ENCODE results near the gene SEPHS2.

The SEPHS2 gene, protein sequence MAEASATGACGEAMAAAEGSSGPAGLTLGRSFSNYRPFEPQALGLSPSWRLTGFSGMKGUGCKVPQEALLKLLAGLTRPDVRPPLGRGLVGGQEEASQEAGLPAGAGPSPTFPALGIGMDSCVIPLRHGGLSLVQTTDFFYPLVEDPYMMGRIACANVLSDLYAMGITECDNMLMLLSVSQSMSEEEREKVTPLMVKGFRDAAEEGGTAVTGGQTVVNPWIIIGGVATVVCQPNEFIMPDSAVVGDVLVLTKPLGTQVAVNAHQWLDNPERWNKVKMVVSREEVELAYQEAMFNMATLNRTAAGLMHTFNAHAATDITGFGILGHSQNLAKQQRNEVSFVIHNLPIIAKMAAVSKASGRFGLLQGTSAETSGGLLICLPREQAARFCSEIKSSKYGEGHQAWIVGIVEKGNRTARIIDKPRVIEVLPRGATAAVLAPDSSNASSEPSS

DNA sequence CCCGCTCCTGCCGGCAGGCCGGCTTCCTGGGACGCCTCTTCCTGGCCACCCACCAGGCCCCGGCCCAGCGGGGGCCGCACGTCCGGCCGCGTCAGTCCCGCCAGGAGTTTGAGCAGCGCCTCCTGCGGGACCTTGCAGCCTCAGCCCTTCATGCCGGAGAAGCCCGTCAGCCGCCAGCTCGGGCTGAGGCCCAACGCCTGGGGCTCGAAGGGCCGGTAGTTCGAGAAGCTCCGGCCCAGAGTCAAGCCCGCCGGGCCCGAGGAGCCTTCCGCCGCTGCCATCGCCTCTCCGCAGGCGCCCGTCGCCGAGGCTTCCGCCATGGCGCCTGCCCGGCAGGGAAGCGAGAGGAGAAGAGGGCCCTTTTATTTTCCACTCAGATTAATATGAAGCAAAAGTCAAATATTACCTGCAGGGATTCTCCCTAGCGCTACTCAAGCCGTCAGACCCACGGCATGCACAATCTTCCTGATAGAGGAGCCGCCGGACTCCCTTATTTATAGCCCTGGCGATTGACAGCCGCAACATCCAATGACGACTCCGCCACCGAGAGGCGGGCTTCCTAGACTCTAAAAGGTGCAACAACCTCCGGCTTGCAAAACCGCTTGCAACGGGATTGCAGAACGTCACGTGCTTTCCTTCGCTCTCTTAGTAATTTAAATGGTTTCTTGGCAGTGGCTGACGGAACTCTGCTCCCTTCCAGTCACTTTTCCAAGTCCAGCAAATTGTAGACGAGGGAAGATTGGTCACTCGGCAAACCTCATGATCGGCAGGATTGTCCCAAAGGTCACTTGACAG is at the start of gene SEPHS2:
Gene SEPHS2, minus strand, starts transcription at position 467 of the 795 bp plus-strand sequence. Its CDS starts 147 bp downstream, at position 320.
- peaks cover 23% of the 10 kb centered on the region for H3K36me3 ChIP-seq (ENCODE audit: insufficient read depth, low read length)
- ATAC-seq (ENCODE audit: insufficient read depth, low read depth), result peak; percentile 94
- H3K27me3 ChIP-seq (ENCODE audit: insufficient read depth, low read length, poor library complexity), result no peaks in the 10 kb centered on the region
- H4K20me1 ChIP-seq (ENCODE audit: insufficient read depth, low read length), result peaks cover 19% of the 10 kb centered on the region
- peaks cover 26% of the 10 kb centered on the region for H3K79me2 ChIP-seq (ENCODE audit: insufficient read depth, low read length)
- TF ChIP-seq EZH2 (IDR thresholded peaks at IDR 0.05; ENCODE audit: borderline replicate concordance, low read depth, low read length, severe bottlenecking), result no peak
- TF ChIP-seq, protein P1, sequence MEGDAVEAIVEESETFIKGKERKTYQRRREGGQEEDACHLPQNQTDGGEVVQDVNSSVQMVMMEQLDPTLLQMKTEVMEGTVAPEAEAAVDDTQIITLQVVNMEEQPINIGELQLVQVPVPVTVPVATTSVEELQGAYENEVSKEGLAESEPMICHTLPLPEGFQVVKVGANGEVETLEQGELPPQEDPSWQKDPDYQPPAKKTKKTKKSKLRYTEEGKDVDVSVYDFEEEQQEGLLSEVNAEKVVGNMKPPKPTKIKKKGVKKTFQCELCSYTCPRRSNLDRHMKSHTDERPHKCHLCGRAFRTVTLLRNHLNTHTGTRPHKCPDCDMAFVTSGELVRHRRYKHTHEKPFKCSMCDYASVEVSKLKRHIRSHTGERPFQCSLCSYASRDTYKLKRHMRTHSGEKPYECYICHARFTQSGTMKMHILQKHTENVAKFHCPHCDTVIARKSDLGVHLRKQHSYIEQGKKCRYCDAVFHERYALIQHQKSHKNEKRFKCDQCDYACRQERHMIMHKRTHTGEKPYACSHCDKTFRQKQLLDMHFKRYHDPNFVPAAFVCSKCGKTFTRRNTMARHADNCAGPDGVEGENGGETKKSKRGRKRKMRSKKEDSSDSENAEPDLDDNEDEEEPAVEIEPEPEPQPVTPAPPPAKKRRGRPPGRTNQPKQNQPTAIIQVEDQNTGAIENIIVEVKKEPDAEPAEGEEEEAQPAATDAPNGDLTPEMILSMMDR (IDR thresholded peaks at IDR 0.05; ENCODE audit: borderline replicate concordance, extremely low read depth, low read length, poor library complexity, severe bottlenecking), result peak; percentile 50
- peak within 1 kb of the TSS; percentile 85 for H3K27ac ChIP-seq (ENCODE audit: low read length)
- H3K4me3 ChIP-seq (ENCODE audit: low read depth in 1 of 2, low read length in 2 of 2), result peak within 1 kb of the TSS; percentile 64 to 76
- H3K4me2 ChIP-seq (ENCODE audit: insufficient read depth, low read length), result peak within 1 kb of the TSS; percentile 80
- H3K9ac ChIP-seq (ENCODE audit: low read depth, low read length), result peak within 1 kb of the TSS; percentile 82
- peaks cover 30% of the 10 kb centered on the region for H3K4me1 ChIP-seq (ENCODE audit: insufficient read depth, low read length)
- DNase-seq, result peak; percentile 99
- no peaks in the 10 kb centered on the region for H3K9me3 ChIP-seq (ENCODE audit: insufficient read depth, low read length, severe bottlenecking)
- H2AFZ ChIP-seq (ENCODE audit: low read depth, low read length), result peak within 1 kb of the TSS; percentile 87

DNA sequence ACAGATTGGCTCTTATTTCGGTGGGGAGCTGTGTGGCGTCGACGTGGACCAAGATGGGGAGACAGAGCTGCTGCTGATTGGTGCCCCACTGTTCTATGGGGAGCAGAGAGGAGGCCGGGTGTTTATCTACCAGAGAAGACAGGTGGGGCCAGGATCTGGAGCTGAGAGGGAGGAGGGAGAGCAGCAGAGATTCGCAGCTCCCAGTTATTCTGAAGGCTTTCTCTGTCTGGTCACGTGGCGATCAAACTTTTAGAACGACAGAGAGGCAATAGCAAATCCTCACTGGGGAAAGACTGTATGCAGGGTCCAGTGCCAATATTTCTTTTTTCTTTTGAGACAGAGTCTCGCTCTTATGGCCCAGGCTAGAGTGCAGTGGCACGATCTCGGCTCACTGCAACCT is 49.0 kb upstream of the SEPHS2 start:
- Histone ChIP-seq H3K9me3 (ENCODE audit: insufficient read depth, low read length, severe bottlenecking) (no peaks in the 10 kb centered on the region), H3K4me3 (ENCODE audit: low read depth in 1 of 2, low read length in 2 of 2) (no peak overlapping the region), H3K4me1 (ENCODE audit: insufficient read depth, low read length) (no peaks in the 10 kb centered on the region), H3K27me3 (ENCODE audit: insufficient read depth, low read length, poor library complexity) (no peaks in the 10 kb centered on the region), H3K36me3 (ENCODE audit: insufficient read depth, low read length) (peaks cover 6% of the 10 kb centered on the region), H3K4me2 (ENCODE audit: insufficient read depth, low read length) (no peak overlapping the region), H3K79me2 (ENCODE audit: insufficient read depth, low read length) (no peaks in the 10 kb centered on the region), H3K9ac (ENCODE audit: low read depth, low read length) (no peak overlapping the region), H3K27ac (ENCODE audit: low read length) (no peak overlapping the region), H2AFZ (ENCODE audit: low read depth, low read length) (no peak overlapping the region), H4K20me1 (ENCODE audit: insufficient read depth, low read length) (no peaks in the 10 kb centered on the region)
- no peak for DNase-seq
- ATAC-seq (ENCODE audit: insufficient read depth, low read depth), result no peak
- TF ChIP-seq, protein P1 (IDR thresholded peaks at IDR 0.05; ENCODE audit: borderline replicate concordance, extremely low read depth, low read length, poor library complexity, severe bottlenecking), result no peak
- TF ChIP-seq EZH2 (IDR thresholded peaks at IDR 0.05; ENCODE audit: borderline replicate concordance, low read depth, low read length, severe bottlenecking), result no peak

DNA sequence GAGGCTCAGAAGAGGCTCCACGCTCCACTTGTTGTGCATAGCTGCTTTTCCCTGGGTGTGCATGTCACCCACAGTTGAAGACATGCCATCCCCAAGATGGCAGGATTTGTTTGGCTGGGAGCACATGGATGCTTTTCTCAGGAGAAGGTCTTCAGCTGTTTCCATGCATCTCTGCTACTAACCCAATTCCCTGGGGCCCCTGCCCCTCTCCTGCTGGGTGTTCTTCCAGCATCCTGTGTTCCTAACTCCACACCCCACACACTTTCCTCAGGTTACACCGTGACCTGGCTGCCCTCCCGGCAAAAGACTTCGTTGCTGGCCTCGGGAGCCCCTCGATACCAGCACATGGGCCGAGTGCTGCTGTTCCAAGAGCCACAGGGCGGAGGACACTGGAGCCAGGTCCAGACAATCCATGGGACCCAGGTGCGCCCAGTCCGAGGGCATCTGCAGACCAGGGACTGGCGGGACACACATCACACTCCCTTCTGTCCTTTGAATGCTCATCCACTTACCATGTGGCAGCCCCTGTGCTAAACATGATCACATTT is 48.3 kb upstream of the SEPHS2 start:
- Histone ChIP-seq H2AFZ (ENCODE audit: low read depth, low read length) (no peak overlapping the region), H3K4me2 (ENCODE audit: insufficient read depth, low read length) (no peak overlapping the region), H3K27ac (ENCODE audit: low read length) (no peak overlapping the region), H4K20me1 (ENCODE audit: insufficient read depth, low read length) (no peaks in the 10 kb centered on the region), H3K27me3 (ENCODE audit: insufficient read depth, low read length, poor library complexity) (no peaks in the 10 kb centered on the region), H3K4me1 (ENCODE audit: insufficient read depth, low read length) (no peaks in the 10 kb centered on the region), H3K36me3 (ENCODE audit: insufficient read depth, low read length) (peaks cover 4% of the 10 kb centered on the region; the same call in 1 of the 2 replicates), H3K9ac (ENCODE audit: low read depth, low read length) (no peak overlapping the region), H3K9me3 (ENCODE audit: insufficient read depth, low read length, severe bottlenecking) (no peaks in the 10 kb centered on the region), H3K4me3 (ENCODE audit: low read depth in 1 of 2, low read length in 2 of 2) (no peak overlapping the region), H3K79me2 (ENCODE audit: insufficient read depth, low read length) (no peaks in the 10 kb centered on the region)
- TF ChIP-seq, protein P1 (IDR thresholded peaks at IDR 0.05; ENCODE audit: borderline replicate concordance, extremely low read depth, low read length, poor library complexity, severe bottlenecking), result no peak
- TF ChIP-seq EZH2 (IDR thresholded peaks at IDR 0.05; ENCODE audit: borderline replicate concordance, low read depth, low read length, severe bottlenecking), result no peak
- ATAC-seq (ENCODE audit: insufficient read depth, low read depth) (no peak), DNase-seq (no peak)
